HG03558 (cell line): ENCODE measurements around the gene AATF.
"Not testable (repeated sequence)": the region's sequence is repeated elsewhere in the genome, so short reads cannot be mapped to it uniquely, and the experiment has no call there.

ENCODE experiments used
- ATAC-seq: cut with Tn5 transposase; IDR thresholded peaks from one replicate; pipeline ENCODE4 v1.9.1; 2021; ENCODE audit warnings: moderate number of reproducible peaks; ENCODE audit not compliant: unreplicated experiment; ENCODE audit errors: extremely low read depth

The AATF gene

DNA sequence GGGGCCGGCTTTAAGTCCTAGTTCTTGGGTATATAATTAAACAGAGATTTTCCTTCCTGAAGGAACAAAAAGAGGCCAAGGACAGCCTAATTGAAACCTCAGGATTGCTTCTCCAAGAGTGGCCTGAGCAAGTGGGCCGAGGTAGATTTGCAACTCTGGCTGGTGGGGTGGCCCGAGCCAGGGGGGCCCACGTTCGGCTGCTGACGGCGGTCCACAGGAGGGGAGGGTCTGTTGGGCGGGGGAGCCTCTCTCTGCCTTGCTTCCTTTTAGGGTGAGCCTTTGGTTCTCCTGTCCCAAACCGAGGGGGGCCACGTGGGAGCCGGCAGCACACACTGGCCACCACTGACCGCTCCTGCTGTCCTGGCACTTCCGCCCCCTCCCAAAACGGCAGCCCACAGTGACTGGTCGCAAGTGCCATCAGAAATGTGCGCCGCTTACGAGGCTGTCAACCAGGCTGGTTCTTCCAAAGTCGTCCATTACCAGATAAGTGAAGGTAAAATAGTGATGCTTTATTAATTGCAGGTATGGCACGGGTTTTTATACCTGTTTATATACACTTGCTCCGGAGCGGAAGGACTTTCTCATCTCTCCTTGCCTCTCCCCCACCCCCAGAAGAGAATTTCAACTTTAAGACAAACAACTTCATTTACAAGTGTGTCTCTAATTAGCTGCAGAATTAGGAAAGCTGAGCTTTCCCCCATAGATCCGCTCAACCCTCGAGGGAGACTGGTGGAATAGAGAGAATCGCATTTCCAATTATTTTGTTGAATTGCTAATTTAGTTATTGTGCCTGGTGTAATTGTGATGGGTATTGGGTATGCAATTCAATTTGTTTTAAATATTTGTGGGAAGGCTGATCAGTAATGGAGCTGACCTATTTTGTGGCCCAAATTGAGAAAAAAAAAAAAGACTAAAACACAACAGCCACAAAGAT lies 117.8 kb downstream of the AATF start:
- no peak for ATAC-seq

DNA sequence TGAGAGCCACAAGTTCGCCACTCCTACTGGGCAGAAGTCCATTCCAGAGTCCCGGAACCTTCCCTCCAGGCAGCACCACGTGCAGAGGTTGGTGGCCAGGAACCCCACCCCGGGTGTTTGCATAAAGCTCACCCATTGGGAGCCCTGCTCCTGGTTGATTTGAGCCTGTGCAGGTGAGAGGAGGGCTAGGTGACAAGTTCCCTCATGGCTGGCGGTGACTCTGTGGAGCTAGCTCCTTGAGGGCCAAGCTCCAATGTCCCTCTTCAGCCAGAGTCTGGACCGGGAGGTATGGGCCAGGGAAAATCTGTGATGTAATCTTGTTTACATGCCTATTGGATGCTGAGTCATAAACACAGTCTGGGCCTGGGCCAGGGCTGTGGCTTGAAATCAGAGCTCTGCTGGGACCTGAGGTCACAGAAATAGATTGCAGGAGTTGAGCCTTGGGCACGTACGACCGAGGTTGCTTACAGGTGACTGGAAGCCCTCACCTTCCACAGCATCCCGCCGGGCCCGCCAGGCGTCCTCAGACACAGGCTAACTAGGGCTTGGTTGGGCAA lies 118.9 kb downstream of the AATF start:
- no peak for ATAC-seq

DNA sequence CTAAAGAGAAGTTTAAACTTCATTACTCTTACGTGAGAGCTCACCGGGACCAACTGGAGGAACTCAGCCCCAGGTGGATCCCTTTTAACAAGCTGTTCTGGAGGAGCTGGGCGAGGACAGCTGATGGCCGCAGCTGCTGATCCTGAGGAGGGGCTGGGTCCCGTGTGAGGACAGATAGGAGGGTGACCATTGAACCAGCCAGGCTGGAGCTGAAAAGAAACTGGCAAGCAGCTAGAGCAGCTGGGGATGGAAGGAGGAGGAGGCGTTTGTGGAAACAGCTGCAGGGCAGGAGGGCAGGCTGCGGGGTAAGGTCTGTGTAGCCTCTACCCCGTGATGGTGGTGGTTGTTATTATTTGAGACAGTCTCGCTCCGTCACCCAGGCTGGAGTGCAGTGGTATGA lies 119.5 kb downstream of the AATF start:
- no peak for ATAC-seq

DNA sequence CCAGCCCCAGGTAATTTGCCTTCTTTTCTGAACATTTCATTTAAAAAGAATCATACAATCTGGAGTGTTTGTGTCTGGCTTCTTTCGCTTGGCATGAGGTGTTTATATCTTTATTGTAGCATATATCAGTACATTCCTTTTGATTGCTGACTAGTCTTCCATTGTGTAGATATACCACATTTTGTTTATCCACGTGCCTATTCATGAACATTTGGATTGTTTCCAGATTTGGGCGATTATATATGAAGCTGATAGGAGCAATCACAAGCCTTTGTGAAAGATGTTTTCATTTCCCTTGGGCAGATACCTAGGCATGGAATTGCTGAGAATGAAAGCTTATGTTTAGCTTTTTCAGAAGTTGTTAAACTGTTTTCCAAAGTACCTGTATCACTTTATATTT lies 120.3 kb downstream of the AATF start:
- ATAC-seq, result no peak

DNA sequence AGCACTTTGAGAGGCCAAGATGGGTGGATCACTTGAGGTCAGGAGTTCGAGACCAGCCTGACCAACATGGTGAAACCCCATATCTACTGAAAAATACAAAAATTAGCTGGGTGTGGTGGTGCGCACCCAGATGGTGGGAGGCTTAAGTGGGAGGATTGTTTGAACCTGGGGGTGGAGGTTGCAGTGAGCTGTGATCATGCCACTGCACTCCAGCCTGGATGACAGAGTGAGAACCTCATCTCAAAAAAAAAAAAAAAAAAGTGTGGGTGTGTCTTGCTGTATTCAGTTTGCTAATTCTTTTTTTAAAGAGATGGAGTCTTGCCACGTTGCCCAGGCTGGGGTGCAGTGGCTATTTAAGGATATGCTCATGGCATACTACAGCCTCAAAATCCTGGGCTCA lies 124.7 kb downstream of the AATF start:
- not testable (repeated sequence) for ATAC-seq

DNA sequence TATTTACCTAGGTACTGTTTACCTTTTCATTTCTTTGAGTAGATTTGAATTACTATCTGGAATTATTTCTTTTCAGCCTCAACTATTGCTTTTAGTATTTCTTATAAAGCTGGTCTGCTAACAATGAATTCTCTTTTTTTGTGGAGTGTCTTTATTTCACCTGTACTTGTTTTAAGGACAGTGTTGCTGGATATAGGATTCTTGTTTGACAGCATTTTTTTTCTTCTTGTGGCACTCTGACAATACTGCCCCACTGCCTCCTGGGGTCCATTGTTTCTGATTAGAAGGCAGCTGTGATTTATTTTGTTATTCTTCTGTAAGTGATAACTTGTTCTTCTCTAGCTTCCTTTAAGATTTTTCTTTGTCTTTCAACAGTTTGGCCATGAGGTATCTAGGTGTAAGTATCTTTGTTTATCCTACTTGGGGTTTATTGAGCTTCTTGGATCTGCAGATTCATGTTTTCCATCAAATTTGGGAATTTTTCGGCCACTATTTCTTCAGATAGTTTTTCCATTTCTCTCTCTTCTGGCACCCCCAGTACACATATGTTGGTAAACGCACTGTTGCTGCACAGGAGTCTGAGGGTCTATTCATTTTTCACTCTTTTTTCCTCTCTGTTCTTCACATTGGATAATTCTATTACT lies 130.4 kb downstream of the AATF start:
- no peak for ATAC-seq

DNA sequence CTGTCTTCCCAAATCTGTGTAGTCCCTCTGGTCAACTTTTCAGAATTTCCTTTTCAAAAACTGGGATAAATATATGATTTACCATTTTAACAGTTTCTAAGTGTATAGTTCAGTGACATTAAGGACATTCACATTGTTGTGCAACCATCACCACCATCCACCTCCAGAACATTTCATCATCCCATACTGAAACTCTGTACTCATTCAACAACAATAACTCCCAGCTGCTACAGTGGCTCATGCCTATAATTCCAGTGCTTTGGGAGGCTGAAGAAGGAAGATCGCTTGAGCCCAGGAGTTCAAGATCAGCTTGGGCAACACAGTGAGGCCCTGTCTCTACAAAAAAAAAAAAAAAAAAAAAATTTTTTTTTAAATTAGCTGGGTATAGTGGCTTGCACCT lies 131.0 kb downstream of the AATF start:
- no peak for ATAC-seq

DNA sequence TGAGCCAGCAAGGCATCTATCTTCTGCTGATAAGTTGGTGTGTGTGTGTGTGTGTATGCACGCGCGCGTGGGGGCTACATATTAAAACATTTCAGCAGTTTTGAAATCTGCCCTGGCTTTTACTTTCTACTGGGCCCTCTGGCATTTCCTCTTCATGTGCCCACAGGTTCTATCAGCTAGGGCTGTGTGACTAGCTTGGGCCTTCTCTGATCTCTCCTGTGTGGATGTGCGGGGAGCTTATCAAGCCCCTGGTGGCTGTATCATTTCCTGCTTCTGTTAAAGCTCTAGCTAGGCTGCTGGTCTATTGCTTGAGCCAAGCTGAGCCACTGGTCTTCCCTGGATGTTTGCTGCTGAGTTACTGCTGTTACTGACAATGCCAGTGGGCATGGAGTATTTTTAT lies 132.5 kb downstream of the AATF start:
- no peak for ATAC-seq

DNA sequence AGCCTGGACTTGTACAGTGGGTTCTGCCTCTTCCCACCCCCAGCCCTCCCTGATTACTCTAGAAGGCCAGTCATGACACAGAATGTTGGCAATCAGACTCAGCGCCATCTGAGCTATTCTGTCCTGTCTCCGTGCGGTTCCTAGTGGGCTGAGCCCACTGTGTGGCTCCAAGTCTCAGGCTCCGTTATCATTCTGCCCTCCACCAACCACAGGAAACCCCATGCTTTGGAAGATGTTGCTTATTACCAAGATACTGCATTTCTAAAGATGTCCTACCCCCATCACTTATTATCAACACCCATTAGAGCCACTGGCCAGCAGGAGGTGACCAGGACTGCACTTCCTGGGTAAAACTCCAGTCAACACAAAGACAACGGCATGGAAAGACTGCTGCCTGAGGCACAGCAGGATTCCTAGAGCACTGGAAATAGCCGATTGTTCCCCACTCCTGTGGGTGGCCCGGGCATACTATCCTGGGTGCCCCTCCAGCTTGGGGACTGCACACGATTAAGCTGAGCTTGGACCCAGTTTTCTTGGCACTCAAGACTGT lies 133.6 kb downstream of the AATF start:
- ATAC-seq, result no peak

DNA sequence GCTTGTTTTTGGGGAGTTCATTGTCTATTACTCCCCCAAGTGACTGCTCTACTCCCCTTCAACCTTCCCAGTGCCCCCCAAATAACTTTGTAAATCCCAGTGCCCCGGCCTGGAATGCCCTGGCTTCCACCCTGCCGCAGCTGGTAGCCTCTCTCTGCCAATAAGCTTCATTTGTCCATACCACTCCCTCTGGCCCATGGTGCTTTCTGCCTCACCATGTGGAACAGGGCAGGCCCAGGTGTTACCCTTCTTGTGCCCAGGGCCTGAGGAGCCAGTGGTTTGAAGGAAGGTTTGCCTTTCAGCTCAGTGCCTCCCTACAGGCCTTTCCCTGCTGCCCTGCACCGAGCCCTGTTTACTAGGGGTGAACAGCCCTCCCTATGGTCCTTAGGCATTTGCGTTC lies 134.2 kb downstream of the AATF start:
- ATAC-seq, result no peak

DNA sequence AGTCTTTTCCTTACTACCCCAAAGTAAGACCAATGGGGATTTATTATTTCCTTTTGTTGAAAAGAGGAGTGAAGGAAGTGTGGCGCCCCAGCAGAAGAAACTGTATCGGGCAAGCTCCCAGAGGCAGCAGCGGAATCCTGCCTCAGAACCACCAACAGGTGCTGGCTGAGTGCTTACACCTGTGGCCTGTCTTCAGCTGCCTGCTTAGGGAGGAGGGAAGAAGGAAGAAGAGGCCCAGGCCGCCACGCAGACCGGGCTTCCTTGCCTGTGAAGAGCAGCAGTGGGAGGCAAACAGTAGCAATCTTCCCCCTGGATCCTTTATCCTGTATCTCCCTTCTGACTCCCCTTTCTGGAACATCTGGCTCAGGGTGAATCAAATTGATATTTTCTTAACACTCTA lies 134.7 kb downstream of the AATF start:
- no peak for ATAC-seq

DNA sequence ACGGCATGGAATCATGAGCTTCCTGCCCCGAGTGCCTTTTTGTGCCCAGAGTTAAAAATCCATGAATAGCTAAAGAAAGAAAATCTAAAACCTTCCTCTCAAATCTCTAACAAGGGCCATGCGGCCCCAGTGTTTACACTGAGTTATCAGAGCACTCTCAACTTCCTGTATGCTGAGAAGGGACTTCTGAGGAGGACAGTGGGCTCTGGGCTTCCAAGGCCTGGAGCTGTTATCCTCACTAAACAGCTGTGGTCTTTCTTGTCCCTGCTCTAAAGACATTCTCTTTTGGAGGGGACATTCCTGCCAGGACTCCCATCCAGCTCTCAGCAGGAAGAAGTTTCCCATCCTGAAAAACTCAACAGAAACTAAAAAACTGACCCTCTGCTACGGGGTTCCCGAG lies 135.6 kb downstream of the AATF start:
- ATAC-seq, result no peak

DNA sequence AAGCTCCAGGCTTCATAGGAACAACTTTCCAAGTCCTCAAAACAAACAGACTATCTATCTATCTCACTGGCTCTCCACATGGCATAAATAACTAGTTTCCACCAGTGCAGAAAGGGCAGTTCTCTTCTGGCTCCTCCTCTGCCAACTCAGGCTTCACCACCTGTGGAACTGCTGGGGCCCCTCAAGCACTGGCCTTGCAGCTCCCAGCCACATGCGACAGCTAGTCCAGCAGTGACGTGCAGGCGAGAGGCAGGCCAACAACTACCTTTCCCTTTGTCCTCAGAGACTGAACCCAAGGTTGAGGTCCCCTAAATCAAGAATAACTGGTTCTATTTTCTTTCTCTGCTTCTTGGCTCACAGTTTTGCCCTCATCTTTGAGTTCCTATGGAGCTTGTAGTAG lies 137.6 kb downstream of the AATF start:
- ATAC-seq, result no peak

DNA sequence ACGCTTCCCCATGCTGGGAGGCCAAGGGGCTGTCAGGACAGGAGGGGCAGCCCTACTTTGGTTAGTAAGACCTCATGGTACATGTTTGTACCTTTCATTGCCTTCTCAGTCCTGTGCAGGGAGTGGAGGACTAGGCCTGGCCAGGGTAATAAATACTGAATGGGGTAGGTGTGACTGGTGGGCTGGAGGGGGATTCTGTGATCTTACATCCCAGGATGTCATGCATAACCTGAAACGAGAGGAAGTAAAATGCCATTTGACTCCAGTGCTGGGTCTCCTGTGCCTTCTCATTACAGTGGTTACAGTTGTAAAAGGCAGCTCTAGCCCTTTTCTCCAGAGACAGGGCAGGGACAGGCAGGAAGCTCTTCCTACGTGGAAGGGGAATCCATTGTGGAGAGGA lies 138.2 kb downstream of the AATF start:
- no peak for ATAC-seq

DNA sequence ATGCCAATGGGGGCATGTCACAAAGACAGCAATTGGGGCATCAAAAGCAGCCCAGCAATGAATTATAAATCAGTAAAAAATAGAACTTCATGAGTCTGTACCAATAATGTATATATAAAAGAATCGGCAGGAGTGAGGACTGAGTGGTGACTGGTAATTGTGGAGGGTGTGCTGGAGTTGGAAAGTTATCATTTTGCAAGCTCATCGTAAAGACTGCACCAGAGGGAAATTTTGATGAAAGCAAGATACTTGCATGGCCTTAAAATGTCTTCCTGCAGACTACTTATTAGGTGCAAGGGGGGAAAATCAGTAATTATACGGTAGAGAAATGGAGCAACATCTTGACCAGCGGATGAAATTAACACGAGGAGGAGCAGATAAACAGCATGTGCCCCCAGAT lies 138.9 kb downstream of the AATF start:
- ATAC-seq, result no peak

DNA sequence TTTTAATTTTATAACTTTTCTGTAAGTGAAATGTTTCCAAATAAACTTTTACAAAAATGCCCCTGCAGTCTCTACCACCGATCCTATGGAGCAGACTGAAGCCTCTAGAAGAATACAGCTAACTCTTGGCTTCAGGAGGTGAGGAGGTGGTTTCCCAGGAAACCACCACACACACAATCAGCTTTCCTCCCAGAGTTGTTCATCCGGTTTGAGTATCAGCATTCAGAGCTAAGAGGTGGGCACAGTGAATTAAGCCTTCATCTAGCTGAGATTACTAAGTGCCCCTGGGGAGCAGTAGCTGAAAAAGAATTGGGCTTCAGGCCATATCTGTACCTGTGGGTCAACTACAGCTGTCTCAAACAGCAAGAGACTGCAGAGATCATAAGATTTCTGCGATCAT lies 139.7 kb downstream of the AATF start:
- no peak for ATAC-seq

DNA sequence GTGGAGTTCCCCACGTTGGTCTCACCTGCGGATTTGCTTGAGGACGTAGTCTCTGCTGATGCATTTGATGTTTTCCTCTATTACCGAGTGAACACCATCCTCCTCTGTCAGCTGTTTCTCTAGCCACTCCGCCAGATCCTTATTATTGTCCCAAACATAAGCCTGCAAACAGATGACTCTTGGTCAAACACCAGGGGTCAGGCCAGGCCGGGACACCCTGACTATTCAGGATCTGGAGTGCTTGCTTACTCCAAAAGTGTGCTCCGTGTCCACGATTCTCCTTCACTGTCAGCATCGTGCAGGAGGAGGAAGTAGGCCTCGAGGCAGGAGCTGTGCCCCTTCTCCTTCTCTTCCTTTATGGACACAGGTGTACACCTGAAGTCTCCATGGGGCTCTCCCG lies 140.2 kb downstream of the AATF start:
- no peak for ATAC-seq

DNA sequence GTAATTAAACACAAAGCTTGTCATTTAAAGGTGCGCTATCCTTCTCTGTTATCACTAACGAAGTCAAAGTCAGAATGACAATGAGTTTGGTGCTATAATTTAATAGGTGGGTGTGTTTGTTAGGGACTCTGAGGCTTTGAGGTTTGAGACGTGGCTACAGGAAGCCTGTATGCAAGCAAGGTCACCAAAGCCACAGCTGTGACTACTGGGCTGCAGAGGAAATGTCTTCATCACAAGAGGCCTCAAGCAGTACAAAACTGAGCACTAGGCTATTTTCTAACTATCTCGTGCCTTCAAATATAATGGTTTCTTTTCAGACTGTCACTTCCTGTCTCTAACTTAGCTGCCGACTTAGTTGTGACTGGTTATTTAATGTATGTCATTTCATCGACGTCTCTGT lies 141.2 kb downstream of the AATF start:
- no peak for ATAC-seq

DNA sequence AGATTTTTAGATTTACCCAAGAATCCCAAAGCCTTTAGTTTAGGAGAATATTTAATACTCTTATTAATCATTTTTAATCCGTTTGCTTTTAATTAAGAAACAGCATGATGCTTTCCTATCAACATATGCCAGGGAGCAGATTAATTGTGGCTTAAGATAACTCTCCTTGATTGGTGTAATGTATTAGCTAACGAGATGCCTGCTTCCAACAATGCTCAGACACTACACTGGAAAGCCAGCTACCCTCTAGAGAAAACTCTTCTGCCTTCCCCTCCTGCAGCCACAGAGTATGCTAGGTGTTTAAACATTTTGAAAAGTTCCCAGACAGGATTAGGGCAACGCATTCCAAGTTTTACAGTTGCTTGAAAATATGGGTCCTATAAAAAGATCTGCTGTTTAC lies 142.2 kb downstream of the AATF start:
- ATAC-seq, result no peak

DNA sequence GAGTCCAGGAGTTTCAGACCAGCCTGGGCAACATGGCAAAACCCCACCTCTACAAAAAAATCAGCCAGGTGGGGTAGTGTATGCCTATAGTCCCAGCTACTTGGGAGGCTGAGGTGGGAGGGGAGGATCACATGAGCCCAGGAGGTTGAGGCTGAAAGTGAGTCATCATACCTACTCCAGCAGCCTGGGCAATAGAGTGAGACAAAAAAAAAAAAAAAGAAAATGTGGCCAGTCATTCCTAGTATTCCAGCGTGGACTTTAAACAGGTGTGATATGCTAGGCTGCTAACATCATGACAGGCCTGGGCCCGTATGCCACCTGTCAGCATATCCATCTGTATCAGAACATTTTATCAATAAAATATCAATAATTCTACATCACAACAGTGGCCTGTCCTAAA lies 143.3 kb downstream of the AATF start:
- ATAC-seq, result no peak

DNA sequence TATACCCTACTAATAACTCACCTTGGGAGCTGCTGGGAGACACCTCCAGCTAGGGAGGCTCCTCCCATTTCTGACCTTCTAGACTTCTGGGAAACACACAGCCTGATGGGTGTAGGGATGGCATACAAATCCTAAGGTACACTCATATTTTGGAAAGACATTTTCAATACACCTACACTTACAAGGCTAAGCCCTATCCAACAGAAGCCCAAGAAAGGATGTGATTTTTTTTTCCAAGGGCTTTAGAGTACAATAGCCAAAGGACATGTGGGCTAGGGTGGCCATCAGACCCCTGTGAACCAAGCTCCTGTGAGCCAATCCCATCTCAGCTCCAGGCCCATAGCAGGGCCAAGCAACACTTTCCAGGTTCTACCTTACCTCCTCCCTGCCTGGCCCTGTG lies 143.9 kb downstream of the AATF start:
- ATAC-seq, result no peak
